GM21825 (cell line): ENCODE results near the gene UROC1.

ENCODE experiments used
- ATAC-seq: cut with Tn5 transposase; IDR thresholded peaks from one replicate; pipeline ENCODE4 v1.9.1; 2021; ENCODE audit warnings: mild to moderate bottlenecking, moderate library complexity; ENCODE audit not compliant: unreplicated experiment

Gene UROC1

GRCh38 chr3:126517986-126518778 is 609 bp upstream of the UROC1 start:
- ATAC-seq, result no peak

DNA sequence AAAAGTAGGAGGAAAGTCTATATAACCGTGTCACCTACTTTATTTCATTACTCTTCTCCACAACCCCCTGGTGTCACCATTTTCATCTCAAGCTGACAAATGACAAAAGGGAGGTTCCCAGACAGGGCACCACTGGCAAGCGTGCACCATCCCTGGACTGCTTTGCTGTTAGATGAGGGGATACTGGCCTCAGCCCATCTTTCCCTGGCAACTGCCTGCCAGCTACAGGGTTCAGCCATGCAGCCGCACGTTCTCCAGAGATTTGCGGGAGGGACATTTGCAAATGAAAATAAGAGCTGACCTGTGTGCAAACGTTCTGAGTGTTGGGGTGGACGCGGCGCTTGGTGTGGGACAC is 660 bp downstream of the UROC1 start:
- ATAC-seq, result no peak

DNA sequence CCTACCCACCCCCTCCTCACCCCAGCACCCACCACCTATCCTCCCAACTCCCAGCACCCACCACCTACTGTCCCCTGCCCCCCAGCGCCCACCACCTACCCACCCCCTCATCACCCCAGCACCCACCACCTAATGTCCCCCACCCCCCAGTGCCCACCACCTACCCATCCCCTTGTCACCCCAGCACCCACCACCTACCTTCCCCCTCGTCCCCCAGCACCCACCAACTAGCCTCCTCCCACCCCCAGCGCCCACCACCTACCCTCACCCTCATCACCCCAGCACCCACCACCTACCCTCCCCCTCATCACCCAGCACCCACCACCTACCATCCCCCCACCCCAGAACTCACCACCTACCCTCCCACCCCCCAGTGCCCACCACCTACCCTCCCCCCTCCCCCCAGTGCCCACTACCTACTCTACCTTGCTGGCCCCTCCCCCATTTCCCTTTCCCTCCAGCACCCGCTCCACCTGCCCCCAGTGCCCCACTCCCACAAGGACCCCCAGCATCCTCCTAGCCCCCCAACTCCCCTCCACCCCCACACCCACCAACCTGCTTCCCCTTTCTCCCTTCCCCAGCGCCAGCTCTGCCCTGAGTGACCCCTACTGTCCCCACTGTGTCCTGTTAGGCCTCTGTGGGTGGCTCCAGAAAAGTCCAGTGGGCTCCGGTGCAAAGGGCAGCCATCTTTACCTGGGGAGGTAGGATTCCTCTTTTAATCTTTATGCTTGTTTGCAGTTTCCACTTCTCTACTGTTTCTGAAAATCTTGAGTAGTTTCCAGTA is 1.2 kb downstream of the UROC1 start:
- ATAC-seq, result no peak

GRCh38 chr3:126515066-126515706 is 2.4 kb downstream of the UROC1 start:
- ATAC-seq, result no peak

- no peak for ATAC-seq
Observed at GRCh38 chr3:126514161-126514560, 3.4 kb downstream of the UROC1 start.

DNA sequence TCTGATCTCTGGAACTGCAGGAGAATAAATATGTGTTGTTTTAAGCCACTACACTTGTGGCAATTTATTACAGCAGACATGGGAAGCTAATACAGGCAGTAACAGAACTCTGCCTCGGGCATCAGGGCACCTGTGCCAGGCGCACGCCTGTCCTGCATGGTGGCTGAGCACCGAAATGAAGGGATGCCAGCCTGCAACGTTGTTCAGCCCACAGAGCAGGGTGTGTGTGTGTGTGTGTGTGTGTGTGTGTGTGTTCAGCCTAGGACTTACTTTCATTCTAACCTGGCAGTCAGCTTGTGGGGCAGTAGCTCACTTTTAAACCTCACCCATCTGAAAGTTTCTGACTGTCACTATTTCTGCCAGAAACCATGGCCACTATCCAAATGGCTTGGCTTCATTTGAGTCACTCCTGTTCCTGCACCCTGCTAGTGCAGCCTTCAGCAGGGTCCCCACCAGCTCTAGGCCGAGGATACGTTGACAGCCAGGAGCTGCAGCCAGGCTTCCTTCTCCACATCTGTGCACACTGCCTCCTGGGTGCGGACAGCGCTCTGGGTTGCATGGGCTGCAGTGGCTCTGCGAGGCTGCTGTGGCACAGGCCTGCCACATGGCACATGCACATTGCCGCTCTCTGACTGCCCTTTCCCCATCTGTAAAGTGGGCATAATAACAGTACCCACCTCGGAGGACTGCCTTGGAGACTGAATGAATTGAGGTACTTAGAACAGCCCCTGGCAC is 4.5 kb downstream of the UROC1 start:
- ATAC-seq, result no peak

- ATAC-seq, result no peak
Observed at GRCh38 chr3:126512026-126512425, 5.5 kb downstream of the UROC1 start.

GRCh38 chr3:126511291-126511690 is 6.3 kb downstream of the UROC1 start:
- ATAC-seq, result no peak

- no peak for ATAC-seq
Observed at GRCh38 chr3:126510308-126510910, 7.2 kb downstream of the UROC1 start.

GRCh38 chr3:126509597-126510307 is 7.8 kb downstream of the UROC1 start:
- no peak for ATAC-seq

DNA sequence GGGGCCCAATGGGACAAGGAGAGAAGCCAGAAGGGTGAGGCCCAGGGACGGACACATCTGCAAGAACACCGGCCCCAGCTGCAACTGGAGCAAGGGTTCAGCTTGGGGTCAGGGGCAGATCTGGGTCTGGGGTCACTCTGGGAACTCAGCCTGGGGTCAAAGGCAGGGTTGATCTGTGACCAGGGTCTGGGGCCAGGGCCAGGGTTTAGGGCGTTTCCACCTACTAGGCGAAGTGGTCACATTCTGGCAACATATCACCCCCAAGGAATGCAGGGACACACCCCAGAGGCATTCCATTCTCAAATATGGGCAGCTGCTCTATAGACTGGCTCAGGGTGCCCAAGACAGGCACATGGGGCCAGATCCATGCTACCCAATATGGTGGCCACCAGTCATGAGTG is 9.0 kb downstream of the UROC1 start:
- ATAC-seq, result no peak

GRCh38 chr3:126507886-126508285 is 9.7 kb downstream of the UROC1 start:
- no peak for ATAC-seq

GRCh38 chr3:126503701-126504100 is 13.9 kb downstream of the UROC1 start:
- no peak for ATAC-seq

GRCh38 chr3:126502656-126503055 is 14.9 kb downstream of the UROC1 start:
- ATAC-seq, result no peak

GRCh38 chr3:126501736-126502135 is 15.8 kb downstream of the UROC1 start:
- no peak for ATAC-seq

- no peak for ATAC-seq
Observed at GRCh38 chr3:126501054-126501453, 16.5 kb downstream of the UROC1 start.

GRCh38 chr3:126500016-126500415 is 17.6 kb downstream of the UROC1 start:
- ATAC-seq, result no peak

DNA sequence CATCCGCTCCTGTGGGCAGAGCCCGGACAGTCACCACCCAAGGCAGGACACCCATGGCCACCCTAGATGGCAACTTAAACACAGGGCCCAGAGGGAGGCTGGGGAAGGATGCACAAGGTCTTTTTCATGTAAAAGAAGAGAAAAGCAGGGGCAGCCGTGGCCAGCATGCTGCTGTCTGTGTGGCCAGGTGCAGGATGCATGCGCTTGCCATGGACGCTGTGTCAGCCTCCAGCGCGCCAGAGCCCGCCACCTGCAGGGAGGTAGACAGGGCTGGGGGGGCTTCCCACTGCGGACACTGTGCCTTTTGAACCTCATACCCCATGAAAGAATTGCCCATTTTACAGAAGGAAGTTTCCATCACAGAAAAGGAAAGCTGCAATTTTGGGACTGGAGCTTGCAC is 18.2 kb downstream of the UROC1 start:
- ATAC-seq, result no peak

DNA sequence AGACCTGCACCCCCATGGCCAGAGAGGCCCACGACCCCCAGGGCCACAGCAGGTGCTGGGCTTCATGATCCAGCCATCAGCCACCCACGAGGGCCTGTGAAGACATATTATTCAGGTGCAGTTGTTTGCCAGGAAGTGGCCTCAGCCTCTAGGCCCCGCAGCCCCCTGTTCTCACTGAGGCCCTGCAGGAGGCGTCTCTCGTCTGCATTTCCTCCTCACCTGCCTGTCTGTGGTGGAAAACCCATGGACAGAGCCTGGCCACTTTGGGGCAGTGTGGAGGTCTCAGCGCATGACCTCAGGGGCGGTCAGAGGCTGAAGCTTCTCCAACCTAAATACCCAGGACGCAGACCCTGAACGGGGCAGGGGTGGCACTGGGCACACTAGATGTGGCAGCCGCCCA is 18.6 kb downstream of the UROC1 start:
- no peak for ATAC-seq

- no peak for ATAC-seq
Observed at GRCh38 chr3:126498461-126498860, 19.1 kb downstream of the UROC1 start.
